Stimulated activated CD4-positive, alpha-beta T cell treated with anti-CD3 and anti-CD28 coated beads, TNF-alpha, amount 100 ng/mL, for 4 hours (primary cell): ENCODE measurements around the gene ERFE.

ENCODE experiments used
- DNase-seq, 3 experiments: peaks; one replicate each; pipeline ENCODE4 v3.0.0-alpha.2; 2020; ENCODE audit warnings: low read depth in 3 of 3

Gene ERFE

DNA sequence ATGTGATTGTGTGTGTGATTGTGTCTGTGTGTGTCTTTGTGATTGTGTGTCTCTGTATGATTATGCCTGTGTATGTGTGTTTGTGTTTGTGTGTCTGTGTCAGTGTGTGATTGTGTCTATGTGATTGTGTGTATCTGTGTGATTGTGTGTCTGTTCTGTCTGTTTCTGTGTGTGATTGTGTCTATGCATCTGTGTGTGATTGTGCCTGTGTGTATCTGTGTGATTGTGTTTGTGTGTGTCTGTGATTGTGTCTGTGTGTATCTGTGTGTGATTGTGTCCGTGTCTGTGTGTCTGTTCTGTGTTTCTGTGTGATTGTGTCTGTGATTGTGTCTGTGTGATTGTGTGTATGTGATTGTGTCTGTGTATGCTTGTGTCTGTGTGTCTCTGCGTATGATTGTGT is 32.4 kb upstream of the ERFE start:
- DNase-seq: no peak

- no peak for DNase-seq
These were observed 32.0 kb upstream of the ERFE start for GRCh38 chr2:238126775-238127164.

DNA sequence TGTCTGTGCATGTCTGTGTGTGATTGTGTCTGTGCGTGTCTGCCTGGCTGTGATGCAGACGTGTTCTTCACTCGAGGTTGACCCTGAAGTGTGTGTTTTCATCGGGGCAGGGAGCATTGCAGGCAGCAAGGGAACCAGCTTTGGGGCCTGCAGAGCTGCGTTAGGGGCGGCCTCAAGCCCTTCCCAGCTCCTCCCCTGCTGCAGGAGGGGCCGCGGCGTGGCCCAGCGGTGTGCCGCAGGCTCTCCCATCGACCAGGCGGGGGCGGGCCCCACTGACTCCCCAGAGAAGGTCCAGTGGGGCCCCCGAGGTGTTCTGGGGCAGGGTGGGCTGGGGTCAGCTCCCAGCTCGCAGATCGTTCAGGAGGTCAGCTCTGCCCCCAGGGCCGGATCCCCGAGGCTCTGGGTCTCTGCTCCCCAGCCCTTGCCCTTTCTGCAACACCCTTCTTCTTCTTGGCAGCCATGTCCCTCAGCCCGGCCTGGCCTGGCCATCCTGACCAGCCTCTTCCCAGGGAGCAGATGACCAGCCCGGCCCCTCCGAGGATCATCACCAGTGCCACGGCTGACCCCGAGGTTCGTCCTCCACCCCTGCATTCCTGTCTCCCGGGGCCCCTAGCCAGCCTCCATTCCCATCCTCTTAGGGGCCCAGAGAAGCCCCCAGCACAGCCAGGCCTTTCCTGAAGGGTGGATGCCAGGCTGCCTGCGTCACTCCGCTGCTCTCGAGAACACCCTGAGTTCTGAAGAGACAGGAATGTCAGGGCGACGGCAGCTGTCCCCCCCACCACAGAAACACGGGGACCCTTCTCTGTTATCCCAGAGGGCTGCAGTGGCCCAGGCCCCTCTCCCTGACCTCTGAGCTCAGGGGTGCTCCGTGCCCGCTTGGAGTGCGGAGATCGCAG is 31.4 kb upstream of the ERFE start:
- no peak for DNase-seq

GRCh38 chr2:238128061-238128440 is 30.7 kb upstream of the ERFE start:
- DNase-seq: no peak

- DNase-seq: no peak
These were observed 30.2 kb upstream of the ERFE start for GRCh38 chr2:238128534-238129001.

DNA sequence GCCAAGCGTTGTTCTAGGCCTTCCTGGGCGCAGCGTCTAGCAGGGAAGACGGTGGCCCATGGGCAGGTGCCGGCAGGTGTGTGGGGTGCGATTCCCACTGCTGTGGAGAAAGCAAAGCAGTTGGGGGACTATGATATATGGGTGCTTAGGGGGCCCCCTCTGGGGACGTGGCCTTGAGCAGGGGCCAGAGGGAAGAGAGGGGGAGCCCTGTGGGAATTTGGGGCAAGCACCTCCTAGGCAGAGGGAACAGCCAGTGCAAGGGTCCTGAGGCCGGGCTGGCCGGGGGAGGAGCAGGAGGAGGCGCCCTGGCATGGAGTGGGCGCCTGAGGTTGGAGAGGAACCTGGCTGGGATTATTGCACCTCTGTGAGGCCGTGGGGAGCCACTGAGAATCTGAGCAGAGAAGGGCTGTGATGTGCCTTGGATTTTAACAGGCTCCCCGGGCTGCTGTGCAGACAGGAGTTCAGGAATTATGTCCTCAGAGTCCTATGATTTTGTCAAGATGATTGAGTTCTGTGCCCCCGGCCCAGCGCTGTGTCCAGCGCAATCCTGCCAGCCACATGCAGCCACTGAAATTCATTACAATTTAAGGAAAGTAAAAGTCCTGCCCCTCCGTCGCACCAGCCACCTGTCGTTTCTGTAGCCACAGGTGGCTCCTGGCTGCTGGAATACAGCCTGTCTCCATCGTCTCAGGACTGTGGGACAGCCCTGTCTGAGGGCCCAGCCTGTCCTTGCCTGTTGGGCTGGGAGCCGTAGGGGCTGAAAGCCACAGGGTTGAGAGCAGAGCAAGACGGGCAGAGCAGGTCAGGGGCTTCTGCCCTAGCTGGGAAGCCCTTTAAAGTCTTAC is 29.4 kb upstream of the ERFE start:
- no peak for DNase-seq

DNA sequence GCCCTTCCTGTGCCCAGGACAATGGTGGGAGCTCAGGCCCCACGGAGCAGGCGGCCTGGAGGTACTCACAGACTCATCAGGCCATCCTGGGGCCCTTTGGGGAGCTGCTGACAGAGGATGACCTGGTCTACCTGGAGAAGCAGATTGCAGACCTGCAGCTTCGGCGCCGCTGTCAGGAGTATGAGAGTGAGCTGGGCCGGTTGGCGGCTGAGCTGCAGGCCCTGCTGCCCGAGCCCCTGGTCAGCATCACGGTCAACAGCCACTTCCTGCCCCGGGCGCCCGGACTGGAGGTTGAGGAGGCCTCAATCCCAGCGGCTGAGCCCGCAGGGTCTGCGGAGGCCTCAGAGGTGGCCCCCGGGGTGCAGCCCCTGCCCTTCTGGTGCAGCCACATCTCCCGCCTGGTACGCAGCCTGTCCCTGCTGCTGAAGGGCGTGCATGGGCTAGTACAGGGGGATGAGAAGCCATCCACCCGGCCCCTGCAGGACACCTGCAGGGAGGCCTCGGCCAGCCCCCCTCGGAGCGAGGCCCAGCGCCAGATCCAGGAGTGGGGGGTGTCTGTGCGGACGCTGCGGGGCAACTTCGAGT is 28.6 kb upstream of the ERFE start:
- DNase-seq: no peak

DNA sequence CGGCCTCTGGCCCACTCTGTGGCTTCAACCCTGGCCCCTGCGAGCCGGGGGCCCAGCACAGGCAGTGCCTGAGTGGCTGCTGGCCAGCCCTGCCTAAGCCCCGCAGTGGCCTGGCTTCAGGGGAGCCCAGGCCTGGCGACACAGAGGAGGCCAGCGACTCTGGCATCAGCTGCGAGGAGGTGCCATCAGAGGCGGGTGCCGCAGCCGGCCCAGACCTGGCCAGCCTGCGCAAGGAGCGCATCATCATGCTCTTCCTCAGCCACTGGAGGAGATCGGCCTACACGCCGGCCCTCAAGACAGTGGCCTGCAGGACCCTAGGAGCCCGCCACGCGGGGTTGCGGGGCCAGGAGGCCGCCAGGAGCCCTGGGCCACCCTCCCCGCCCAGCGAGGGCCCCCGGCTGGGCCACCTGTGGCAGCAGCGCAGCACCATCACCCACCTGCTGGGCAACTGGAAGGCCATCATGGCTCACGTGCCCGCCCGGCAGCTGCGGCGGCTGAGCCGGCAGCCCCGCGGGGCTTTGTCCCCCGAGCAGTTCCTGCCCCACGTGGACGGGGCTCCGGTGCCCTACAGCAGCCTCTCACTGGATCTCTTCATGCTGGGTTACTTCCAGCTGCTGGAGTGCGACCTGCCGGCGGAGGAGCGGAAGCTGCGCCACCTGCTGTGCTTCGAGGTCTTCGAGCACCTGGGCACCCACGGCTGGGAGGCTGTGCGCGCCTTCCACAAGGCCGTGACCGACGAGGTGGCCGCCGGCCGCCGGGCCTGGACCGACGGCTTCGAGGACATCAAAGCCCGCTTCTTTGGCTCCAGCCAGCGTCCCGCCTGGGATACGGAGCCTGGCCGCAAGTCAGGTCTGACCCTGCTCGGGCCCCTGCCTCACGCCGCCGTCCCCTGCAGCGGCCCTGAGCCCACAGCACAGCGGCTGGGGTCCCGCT is 27.8 kb upstream of the ERFE start:
- no peak for DNase-seq

- DNase-seq: no peak
These were observed 26.9 kb upstream of the ERFE start for GRCh38 chr2:238131761-238132462.

DNA sequence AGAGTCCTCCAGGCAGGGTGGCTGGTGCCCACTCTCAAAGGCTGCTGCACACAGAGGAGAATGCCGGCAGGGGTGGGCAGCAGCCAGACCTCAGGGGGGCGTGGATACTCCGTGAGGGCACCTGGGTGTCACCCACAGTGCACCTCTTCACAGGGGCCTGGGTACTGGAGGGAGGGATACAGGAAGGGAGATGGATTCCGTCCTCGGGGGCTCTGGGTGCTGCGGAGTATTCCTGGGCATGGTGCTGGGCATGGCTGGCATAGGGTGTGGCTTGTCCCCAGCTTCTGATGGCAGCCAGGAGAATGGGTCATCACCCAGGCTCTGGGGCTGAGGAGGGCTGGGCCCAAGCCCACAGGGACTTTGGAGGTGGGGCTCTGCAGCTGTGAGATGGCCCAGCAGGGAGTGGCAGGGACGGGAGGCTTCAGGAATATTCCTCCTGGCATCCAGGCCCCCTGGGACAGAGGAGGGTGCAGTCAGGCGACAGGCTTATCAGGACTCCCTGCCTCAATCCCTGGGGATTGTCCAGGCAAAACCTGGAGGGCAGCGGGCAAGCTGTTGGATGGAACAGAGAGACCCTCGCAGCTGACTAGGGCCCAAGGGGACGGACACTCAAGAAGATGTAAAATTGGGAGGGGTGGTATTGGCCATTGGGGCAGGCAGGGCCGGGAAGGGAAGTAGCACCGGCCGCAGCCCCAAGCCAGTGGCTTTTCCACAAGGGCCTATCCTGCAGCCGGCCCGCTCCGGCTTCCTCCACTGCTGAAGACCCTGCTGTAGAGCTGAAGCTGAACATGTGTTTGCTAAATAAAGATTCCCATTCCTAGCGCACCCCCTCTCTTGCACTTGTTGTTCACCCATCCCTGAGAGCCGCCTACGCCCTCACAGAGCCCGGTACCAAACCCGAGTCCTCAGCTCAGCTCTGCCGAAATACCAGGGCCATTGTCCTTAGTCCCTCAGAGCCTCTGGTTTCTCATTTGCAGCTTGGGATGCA is 26.0 kb upstream of the ERFE start:
- DNase-seq: no peak

DNA sequence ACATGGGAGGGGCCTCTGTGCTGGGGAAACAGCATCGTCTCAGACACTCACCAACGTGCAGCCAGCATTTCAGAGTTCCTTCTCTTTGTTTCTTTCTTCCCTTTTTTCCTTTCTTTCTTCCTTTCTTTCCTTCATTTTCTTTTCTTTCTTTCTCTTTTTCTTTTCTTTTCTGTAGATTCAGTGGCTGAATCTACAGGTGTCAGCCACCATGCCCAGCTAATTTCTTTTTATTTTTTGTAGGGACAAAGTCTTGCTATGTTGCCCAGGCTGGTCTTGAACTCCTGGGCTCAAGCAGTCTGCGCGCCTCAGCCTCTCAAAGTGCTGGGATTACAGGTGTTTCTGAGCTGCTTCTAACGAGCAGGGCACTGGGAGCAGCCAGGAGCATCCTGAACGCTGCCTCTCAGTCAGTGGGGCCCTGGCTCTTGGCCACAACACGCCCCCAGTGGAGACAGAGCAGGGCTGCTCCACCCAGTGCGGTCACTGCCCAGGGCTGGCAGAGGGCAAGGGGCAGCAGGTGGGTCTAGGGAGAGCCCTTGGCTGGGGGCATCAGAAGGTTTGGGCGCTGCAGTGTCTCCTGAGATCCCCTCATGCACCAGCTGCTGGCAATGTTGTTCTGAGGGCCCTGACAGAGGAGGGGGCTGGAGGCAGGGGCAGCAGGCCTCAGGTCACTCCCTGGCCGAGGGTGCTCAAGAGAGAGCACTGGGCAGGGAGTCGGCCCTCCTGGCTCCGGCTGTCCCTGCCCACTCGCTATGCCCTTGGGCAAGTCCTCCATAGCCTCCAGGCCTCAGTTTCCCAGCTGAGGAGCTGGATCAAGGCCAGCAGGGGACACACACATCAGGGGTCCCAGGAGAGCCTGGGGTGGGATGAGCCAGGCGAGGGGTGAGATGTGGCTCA is 25.0 kb upstream of the ERFE start:
- DNase-seq: no peak

GRCh38 chr2:238134393-238134785 is 24.4 kb upstream of the ERFE start:
- no peak for DNase-seq

DNA sequence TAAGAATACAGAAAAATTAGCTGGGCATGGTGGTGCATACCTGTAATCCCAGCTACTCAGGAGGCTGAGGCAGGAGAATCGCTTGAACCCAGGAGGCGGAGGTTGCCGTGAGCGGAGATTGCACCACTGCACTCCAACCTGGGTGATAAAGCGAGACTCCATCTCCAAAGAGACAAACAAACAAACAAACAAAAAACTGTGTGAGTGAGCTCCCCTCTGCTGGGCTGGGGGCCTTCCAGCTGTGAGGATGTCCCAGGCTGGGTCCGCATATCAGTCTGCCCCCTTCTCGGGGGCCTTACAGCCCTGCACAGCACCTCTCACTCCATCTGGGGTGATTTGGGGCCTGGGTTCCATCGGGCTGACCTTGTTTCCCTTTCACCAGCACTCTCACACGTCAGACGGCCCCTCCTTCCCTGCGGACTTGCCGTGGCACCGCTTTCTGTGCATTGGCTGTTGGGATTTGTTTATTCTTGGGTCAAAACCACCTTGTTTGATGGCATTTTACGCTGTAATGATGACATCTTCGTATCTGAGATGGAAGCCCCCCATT is 23.1 kb upstream of the ERFE start:
- DNase-seq: no peak

DNA sequence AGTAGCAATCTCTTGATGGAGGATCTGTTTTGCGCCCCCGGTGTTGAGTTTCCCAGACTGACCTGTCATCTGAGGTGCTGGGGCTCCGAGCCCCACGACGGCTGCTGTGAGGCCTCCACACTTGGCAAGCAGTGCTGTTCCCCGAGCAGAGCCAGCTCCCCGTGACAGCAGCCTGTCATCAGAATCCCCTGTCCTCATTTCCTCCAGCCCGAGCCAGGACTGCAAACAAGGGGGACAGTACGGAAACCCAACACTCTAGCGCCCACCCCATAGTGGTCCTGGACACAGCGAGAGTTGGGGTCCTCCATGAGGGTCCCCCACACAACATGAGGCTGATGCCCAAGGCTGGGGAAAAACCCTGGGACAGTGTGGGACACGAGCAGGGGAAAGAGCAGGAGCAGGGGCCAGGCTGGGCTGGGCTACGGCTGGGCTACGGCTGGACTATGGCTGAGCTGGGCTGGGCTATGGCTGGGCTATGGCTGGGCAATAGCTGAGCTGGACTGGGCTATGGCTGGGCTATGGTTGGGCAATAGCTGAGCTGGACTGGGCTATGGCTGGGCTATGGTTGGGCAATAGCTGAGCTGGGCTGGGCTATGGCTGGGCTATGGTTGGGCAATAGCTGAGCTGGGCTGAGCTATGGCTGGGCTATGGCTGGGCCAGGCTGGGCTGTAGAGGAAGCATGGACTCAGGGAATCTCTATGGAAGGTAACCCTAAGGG is 21.8 kb upstream of the ERFE start:
- no peak for DNase-seq

GRCh38 chr2:238137885-238138284 is 20.9 kb upstream of the ERFE start:
- DNase-seq: no peak

GRCh38 chr2:238138331-238139195 is 20.2 kb upstream of the ERFE start, which contains the start of gene KLHL30:
KLHL30 (plus strand) TSS chr2:238138668; CDS start chr2:238140755, 2,087 bp downstream.
- DNase-seq: no peak
